ENCODE measurements around the gene APOM.

The APOM gene

DNA sequence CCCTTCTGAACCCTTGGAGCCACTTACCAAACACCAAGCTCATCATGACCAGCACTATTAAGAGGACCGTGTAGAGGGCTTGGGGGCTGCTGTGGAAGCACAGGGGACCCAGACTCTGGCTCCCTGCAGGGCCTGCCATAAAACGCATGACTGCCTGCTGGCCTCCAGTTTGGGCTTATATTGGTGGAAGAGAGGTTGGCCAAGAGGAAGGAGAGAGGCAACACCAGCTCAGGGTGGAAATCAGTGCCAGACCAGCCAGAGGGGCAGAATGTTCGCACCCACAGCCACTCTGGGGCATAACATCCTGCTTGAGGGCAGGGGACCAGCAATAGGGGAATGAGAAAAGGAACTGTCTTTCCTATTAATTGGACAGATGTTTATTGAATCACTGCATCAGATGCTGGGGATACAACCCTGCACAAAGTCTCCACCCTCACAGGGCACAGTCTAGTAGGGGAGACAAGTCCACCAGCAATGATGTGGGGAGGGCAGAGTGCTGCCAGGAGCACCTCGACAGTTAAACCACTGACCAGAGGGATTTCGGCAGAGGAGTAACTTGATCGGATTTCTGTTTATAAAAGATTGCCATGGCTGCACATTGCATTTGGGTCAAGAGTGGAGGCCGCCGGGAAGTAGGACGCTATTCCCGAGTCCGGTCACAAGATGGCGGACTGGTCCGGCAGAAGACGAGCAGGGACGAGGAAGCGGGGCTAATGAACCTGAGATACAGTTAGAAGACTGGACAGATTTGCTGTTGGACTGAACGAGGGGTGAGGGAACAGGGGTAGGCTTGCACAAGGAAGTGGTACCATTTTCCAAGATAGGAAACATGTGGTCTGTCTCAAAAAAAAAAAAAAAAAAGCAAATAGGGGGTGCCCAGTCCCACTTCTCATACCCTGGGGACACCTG is 24.8 kb downstream of the APOM start, which contains the start of gene LY6G5C:
TSS of gene LY6G5C (minus strand) at position 842 of the 909 bp plus-strand sequence. CDS start at position 148, 694 bp downstream.
- DNase-seq (ENCODE audit: low spot score): peak; percentile 78

DNA sequence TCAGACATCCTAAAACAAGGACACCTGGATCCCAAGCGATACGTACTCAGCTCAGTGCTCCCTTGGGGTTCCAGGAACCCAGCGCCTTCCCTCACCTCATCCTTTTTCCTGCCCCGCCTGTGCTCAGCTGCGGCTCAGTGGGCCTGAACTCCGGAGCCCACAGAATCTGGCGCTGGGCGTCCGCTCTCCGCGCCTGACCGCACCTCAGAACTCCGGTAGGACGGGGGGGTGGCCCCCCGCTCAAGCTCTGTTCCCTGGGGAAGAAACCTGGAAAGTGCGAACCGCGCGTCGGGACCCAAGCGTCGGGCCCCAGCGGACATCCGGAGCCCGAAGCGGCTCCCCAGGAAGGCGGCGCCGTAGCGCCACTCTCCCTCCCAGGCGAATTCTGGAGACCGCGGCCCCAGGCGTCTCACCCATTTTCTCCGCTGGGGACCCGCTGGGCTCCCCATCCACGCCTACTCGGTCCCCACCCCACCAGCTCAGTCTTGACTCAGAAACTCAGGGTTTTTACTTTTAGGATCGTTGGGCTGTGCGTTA is 25.5 kb downstream of the APOM start:
- peak; percentile 43 for DNase-seq (ENCODE audit: low spot score)

DNA sequence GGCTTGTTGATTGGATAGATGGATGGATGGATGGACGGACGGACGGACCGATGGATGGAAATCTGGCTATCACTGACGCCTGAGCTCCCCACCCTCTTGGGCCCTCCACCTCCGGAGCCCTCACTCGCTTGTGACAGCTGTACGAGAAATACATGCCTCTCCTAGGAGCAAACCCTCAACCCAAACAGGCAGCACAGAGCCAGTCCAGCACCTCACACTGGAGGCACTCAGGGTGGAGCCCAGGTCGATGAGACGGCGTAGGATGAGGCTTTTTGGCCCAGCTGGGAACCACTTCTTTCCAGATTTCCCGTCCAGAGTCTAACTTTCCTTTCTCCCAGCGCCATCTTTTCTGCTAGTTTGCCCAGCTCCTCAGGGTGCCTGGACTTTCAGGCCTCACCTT is 27.9 kb downstream of the APOM start:
- no peak for DNase-seq (ENCODE audit: low spot score)

DNA sequence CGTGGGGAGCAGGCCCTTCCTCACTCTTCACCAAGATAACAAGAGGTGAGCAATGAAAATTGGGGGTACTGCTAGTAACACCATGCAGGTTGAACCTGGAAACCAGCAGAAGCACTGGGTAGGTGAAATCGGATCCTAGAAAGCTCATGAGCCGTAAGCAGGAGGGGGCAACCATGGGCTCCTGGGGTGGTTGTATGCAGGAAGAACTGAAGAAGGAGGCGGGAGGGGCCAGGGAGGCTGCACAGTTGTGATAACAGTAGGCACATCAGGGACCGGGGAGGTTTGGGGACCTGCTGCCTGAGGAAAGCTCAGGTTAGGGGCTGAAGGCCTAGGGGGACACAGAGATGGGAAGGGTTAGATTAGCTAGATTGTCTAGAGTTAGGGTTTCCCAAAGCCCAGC is 30.8 kb downstream of the APOM start:
- no peak for DNase-seq (ENCODE audit: low spot score)

DNA sequence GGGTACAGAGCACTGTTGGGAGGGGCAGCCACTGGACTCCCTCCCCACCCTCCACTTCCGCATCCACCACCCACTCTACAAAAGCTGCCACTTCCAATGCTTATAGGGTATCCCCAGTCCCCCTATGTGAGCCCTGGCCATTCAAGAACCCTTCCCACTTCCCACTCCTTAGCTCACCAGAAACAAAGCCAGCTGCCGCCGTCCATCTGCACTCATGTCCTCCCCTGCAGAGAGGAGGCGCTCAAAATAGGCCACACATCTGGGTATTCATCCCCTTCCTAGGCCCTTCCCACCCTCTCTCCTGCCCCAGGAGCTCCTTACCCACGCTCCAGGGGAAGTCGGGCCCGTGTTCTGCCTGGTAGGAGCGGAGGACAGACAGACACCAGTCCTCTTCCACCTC is 31.6 kb downstream of the APOM start:
- DNase-seq (ENCODE audit: low spot score): no peak

DNA sequence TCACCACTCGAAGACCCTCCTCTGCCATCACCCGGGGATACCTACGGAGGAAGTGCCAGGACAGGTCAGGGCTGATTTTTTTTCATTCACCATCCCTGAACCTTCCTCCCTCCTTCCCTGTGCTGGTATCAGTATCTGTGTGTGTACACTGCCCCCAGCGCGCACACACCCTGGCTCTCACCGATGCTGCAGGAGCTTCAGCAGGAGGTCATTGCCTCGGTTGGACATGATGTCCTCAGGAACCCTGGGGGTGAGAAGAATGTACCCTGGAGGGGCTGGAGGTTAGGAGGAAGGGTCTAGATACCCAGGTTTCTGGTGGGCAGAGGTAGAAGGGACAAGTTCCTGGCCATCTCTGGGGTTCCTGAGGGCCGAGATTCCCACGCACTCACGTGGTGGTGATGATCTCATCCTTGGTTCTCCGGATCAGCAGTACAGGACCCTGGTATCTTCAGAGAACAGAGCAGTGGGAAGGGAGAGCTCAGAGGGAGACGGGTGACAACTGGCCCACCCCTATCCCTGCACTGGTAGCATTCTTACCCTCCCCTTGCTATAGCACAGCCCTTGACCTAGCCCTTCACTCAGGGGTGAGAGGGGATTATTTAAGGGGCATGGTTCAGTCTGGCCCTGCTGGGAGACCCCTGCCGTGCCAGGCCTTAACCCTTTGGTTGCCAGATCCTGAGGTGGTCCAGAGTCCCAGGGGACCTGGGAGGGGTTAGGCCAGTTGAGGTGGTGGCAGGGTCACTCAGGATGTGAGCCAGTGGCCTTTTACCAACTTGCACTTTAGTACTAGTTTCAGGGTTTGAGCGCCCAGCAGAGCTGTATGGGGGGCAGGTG is 32.4 kb downstream of the APOM start:
- no peak for DNase-seq (ENCODE audit: low spot score)

DNA sequence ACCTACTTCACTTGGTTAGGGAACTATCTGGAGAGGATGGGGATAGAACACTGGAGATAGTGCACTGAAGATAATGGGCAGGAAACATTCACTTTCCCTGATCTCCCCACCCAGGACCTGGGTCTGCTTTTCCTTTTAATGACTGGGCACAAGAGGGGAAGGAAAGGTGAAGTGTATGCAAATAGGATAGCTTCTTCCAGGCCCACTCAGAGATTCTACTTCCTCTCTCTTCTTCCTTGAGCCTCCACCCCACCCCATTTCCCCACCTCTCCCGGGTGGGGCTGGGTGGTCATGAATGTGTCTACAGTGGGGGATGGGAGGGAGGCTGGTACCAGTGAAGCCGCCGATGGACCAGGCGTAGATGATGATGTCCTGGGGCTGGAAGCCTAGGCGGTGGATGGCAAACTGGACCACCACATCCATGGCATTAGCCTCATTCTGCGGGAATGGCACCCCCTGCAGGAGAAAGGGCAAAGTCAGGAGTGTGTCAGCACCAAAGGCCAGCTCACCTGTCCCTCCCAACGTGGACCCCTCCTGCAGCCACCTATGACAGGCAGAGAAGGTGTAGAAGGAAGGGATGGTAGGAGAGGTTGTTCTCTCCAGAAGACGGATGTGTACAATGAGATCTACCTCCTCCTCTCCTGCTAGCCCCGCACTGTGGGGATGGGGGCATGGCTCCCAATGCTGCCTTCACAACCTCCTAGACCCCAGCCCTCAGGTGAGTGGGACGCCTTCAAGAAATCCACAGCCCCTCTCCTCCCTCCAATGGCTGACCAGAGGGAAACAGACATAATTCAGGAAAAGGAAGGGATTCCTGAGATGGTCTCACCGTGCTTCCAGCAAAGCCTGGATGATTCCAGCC is 33.8 kb downstream of the APOM start:
- no peak for DNase-seq (ENCODE audit: low spot score)

DNA sequence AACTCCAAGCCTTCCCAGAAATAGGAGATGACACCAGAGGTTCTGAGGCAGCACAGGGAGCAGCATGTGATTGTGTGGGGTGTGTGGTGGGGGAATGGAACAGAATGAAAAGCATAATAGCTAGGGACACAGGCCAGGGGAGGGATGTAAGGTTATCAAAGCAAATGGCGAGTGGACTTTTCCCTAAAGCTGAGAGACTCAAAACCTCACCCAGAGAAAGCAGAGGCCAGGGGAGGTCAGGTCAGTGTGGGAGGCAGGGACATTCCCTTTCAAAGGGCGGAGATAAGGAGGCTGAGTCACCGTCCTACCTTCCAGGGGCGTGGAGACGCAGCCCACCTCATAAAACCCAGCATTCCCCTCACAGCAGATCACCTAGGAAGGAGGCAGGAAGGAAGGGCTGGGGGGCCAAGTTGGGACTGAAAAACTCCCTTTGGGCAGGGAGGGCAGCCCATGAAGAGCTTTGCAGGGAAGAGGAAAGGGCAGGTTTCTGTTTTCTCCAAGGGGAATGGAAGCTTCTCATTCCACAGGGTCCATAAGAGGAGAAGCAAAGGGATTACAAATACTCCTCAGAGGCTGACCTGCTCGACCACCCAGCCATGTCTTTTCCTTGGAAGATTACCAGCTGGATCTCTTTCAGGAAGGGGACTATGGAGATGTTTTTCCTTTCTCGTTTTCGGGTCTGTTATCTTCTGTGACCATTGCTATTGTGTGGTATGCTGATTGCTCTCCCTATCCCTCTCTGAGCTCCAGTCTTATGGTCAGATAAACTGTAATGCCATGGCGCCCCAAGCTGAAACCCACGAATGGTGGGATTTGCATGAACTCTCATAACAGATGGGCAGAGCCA is 34.8 kb downstream of the APOM start:
- DNase-seq (ENCODE audit: low spot score): no peak

DNA sequence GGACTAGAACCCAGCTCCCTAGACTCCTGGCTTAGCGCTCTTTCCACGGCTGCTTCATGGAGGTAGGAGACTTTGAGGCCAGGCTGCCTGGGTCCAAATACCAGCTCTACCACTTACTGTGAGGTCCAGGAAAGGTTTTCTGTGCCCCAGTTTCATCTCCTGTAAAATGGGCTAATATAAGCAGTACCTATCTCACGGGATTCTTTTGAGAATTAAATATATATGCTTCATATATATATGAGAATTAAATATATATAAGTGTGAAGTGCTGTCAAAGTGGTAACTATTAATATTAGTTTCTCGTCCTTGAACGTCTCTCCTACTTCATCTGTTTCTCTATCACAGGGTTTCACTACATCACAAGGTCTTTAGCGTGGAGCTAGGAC is 35.4 kb downstream of the APOM start:
- DNase-seq (ENCODE audit: low spot score): no peak

DNA sequence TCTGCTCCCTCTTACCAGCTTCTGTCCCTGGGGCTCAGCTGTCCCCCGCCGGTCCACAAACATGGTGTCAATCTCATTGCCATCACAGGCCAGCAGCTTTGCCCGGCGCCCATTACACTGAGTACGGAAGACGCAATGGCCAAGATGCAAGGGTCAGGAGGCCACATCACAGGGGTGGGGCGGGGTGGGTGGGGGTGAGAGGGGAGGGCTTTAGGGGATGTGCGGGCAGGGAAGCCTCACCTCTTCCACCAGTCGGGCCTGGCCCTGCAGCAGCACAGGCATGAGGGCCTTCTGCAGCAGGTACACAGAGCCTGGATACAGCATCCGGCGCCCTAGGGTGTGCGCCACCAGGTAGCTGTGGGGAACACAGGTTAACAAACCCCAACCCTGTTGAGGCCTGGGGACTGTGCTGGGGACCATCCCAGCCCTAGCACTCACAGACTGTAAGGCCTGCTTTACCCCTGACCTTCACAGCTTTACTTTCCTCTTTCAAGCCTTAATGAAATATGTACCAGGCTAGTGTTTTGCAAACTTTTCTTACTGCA is 35.9 kb downstream of the APOM start:
- DNase-seq (ENCODE audit: low spot score): no peak

DNA sequence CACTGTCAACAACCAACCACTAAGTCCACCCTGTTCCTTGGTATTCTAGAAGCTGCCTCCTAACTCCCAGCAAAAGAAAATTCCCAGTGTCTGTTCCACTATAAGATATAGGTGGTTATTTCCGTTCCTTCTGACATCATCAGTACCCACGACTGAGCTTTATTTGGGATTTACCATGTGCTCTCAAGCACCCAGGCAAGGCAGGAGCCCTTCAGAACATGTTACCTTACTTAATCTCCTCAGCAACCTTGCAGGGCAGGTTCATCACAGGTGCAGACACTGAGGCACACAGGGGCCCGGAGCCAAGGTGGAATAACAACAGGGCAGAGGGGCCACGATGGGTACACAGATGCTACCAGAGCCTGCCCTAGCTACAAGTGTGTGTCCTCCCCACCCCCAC is 36.7 kb downstream of the APOM start:
- DNase-seq (ENCODE audit: low spot score): no peak

DNA sequence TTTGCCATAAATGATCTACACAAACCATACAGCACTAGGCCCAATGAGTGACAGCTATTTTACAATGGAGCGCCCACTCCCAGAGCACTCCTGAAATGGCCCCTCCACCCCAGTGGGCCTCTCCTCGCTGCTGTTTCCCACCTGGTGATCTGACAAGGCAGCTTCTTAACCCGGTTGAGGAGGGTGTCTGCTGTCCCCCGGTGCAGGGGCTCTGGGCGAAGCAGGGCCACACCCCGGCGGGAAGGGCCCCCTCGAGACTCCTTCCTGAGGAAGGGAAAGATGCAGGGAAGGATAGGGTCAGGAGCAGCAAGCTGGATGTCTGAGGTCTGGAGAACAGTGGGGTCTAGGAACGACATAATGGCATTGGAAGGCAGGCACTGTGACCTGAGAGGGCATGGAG is 37.2 kb downstream of the APOM start:
- no peak for DNase-seq (ENCODE audit: low spot score)

DNA sequence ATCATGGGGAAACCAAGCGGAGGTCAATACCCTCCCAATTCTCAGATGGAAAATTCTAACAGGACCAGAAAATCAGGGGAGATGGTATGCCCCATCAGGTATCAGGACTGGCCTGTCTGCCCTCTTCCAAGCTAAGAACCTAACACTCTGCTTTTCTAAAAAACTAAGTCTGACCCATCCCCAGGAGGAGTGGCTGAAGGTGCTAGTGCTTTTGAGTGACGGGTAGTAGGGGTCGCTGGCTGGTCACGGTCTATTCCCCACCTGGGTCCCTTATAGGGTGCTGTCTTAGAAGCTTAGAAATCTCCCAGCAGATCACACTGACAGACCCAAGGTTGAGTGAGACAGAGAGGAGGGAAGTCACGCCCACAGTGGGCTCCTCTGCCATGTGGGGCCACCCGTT is 37.8 kb downstream of the APOM start:
- DNase-seq (ENCODE audit: low spot score): no peak

DNA sequence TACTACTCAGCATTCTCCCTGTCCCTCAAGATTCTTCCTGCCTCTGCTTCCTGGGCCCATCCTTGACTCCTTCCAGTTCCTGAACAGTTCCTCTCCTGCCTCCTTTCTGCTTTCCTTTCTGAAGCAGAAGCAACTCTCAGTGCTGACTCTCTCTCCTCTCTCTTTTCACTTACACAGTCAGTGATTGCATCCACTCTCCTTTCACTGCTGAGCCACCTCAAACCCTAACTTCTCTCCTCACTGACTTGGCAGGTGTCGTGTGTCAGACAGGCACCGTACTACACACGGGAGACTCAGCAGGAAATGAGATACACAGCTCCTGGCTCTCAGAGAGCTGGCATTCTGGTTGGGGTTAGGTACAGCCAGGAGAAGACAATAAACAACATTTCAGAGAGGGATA is 41.9 kb downstream of the APOM start:
- DNase-seq (ENCODE audit: low spot score): peak; percentile 11

DNA sequence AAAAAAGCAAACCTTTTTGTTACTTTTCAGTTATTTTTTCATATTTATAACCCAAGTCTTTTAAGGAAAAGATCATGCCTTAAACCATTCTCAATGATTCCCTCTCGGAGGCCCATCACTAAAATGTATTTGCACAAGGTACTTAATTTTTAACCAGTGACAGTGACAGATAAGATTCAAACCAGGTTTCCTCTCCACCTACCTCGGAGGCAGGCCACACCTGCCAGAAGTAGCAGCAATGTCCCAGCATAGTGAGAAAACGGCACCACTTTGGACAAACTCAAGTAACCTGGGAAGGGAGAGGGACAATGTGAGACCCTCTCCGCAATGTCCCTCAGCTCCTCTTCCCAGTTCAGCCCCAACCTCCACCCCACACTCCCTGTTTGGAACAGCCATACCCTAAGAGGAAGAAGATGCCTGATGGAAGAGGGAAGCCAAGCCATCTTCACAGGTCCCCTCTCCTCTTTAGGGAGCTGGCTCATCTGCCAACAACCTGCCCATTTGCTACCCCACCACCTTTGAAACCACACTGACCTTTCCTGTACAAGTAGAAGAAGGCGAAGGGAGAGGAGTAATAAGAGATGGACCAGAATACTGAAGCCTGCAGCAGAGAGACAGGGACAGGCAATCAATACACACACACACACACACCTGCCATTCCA is 45.2 kb downstream of the APOM start:
- DNase-seq (ENCODE audit: low spot score): no peak

DNA sequence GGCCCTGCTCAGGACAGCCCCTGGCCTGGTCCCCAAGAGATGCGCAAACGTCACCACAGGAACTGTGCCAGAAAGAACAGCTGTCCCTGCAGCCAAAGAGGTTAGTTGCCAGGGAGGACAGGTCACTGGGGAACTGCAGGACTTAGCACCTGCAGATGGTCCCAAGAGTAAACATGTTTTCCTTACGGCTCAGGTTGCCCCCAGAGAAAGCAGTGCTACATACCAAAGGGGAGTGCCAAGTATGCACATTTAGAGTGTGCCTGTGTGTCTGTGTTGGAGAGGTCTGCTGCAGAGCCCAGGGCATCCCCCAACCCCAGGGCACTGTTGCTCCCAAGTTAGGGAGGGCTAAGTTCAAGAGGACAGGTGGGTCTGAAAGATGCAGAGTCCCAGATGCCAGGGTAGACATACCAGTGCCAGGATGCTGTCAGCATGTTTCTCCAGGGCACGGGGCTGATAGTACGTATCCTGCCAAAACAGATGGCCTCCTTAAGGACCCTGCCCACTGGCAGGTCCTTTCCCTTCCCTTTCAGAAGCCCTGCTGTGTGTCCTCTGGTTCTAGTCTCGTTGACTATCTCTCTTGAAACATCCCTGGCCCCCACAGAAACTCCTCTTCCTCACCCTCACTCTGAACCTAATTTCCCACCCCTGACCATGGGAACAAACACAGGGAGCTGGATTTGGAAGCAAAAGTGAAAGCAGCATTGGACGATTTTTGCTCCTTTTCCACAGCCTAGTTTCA is 46.1 kb downstream of the APOM start:
- no peak for DNase-seq (ENCODE audit: low spot score)

DNA sequence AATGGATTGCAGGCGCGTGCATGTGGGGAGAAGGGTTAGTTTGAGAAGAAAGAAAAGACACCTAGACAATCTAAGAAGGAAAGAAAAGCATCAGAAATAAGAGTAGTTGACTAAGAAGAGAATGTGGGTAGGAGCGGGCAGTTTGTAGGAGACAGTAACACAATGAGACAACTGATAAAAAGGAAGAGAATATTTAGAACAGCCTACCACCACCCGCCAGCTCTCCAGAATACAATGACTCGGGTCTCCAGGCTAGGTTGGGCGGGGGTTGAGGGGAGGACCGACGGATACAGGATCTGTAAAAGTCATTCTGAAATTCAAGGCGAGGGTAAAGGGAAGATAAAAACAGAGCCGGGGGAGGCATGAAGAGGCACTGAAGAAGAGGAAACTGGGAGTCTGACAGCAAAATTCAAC is 46.7 kb downstream of the APOM start:
- DNase-seq (ENCODE audit: low spot score): peak; percentile 7

DNA sequence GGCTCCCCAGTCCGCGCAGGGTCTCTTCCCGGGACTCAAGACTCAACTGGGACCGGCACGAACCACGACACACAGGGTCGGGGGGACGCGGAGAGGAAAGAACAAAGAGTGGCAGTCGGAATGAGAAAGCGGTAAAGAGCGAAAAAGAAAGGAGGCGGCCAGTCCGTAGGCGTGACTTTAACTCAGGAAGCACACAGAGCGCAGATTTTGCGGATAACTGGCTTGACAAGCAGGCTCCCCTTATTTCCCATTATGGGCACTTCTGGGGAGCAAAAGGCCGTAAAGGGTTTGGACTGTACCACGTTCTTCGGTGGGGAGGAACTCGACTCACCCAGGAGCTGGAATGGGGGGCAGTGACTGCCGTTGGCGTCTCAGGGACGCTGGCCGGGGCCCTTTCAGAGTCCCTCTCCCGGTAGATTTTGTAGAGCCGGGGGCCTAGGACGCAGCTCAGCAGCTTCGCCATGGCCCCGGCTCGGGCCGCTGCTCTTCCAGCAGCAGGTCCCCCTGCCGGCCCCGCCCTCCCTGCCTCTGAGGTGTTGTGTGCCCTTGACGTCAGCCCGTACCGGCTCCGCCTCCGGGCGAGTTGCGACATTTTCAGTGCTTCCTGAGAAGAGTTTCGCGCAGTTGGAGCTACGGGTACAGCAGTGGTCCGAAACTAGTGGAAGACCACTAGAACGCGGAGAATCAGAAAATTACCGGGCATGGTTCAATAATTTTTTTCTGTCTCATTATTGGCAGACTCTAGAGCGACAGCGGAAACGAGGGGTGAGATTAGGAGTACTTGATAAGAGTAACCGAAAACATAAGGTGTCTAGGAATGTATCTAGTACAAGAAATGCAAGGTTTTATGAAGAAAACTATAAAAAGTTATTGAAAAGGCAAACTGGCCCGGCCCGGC is 47.4 kb downstream of the APOM start, which contains the start of gene ABHD16A:
TSS of gene ABHD16A (minus strand) at position 506 of the 898 bp plus-strand sequence. CDS start at position 463, 43 bp downstream.
- peak; percentile 97 for DNase-seq (ENCODE audit: low spot score)

Data from CD4-positive, alpha-beta T cell treated with Interleukin-2 at 100 ng/mL for 4 hours (primary cell).